CD14-positive monocyte (primary cell): ENCODE measurements around the gene HIPK3. TPM values are rescaled to one million over a fixed set of nuclear protein-coding genes. Genes with fewer than 3 reads are reported as not detected.

Source experiments
- DNase-seq, 3 donors: peaks; one replicate each; pipeline ENCODE4 v3.0.0-alpha.2; 2011 to 2022
- H2AFZ ChIP-seq: 2 replicates; pipeline ENCODE4 v1.6.0; 2012; ENCODE audit warnings: mild to moderate bottlenecking, low read depth, low read length, inconsistent platforms; ENCODE audit not compliant: insufficient read depth, poor library complexity, severe bottlenecking
- H3K27ac ChIP-seq, 2 donors: 1 replicate in 1 of 2; 2 replicates in 1 of 2; pipeline ENCODE4 v1.5.1; 2012 to 2013; ENCODE audit warnings: low read length in 2 of 2, control low read depth in 1 of 2, inconsistent platforms in 1 of 2, low read depth in 1 of 2, mild to moderate bottlenecking in 1 of 2
- H3K27me3 ChIP-seq, 2 donors: one replicate each; pipeline versions ENCODE4 v1.6.0 to v1.6.1; 2011 to 2013; ENCODE audit warnings: low read length in 2 of 2; ENCODE audit not compliant: control insufficient read depth in 2 of 2, insufficient read depth in 2 of 2
- H3K36me3 ChIP-seq, 2 donors: replicated peaks in 1 of 2; 1 replicate in 1 of 2; 2 replicates in 1 of 2; pipeline versions ENCODE4 v1.5.1 to v1.6.1; 2012 to 2013; ENCODE audit warnings: low read length in 2 of 2, control low read depth in 1 of 2, inconsistent platforms in 1 of 2, mild to moderate bottlenecking in 1 of 2; ENCODE audit not compliant: insufficient read depth in 2 of 2, control insufficient read depth in 1 of 2
- H3K4me1 ChIP-seq, 2 donors: 1 replicate in 1 of 2; 2 replicates in 1 of 2; pipeline versions ENCODE4 v1.5.1 to v1.6.1; 2012 to 2013; ENCODE audit warnings: low read length in 2 of 2, control low read depth in 1 of 2, inconsistent platforms in 1 of 2, mild to moderate bottlenecking in 1 of 2, moderate library complexity in 1 of 2; ENCODE audit not compliant: insufficient read depth in 2 of 2, control insufficient read depth in 1 of 2
- H3K4me2 ChIP-seq: replicated peaks from 2 replicates; pipeline ENCODE3; 2012; ENCODE audit warnings: low read length, moderate library complexity, mild to moderate bottlenecking; ENCODE audit not compliant: poor library complexity, severe bottlenecking; ENCODE audit errors: extremely low read depth
- H3K4me3 ChIP-seq, 3 experiments: fragments of 200-600 bp in 1 of 3; sonication (generic) in 1 of 3; replicated peaks in 1 of 3; 1 replicate in 2 of 3; 2 replicates in 1 of 3; pipeline ENCODE4 v1.5.1; 2011 to 2013; ENCODE audit warnings: low read length in 3 of 3, mild to moderate bottlenecking in 3 of 3, control low read depth in 2 of 3, low read depth in 2 of 3, inconsistent platforms in 1 of 3, moderate library complexity in 1 of 3
- H3K79me2 ChIP-seq: 2 replicates; pipeline ENCODE4 v1.6.0; 2012; ENCODE audit warnings: mild to moderate bottlenecking, control low read depth, inconsistent platforms, low read length, moderate library complexity; ENCODE audit not compliant: insufficient read depth
- H3K9ac ChIP-seq: 2 replicates; pipeline ENCODE4 v1.6.0; 2017; ENCODE audit warnings: low read length, mild to moderate bottlenecking; ENCODE audit not compliant: insufficient read depth, poor library complexity, severe bottlenecking
- H3K9me3 ChIP-seq, 2 donors: replicated peaks in 1 of 2; 1 replicate in 1 of 2; 2 replicates in 1 of 2; pipeline versions ENCODE4 v1.5.1 to v1.6.1; 2012 to 2013; ENCODE audit warnings: low read length in 2 of 2, control low read depth in 1 of 2; ENCODE audit not compliant: control insufficient read depth in 1 of 2, insufficient read depth in 1 of 2
- H4K20me1 ChIP-seq: 2 replicates; pipeline ENCODE4 v1.6.0; 2012; ENCODE audit warnings: mild to moderate bottlenecking, low read length, control low read depth, moderate library complexity; ENCODE audit not compliant: insufficient read depth
- H3K27ac Mint-ChIP-seq, 7 donors: one replicate each; pipeline ENCODE4 v1.8.0; 2020; ENCODE audit warnings: mild to moderate bottlenecking in 7 of 7, mixed read lengths in 7 of 7, moderate library complexity in 6 of 7, inconsistent platforms in 2 of 7
- H3K27me3 Mint-ChIP-seq, 3 donors: one replicate each; pipeline ENCODE4 v1.8.0; 2021 to 2022; ENCODE audit warnings: low read depth in 3 of 3, mild to moderate bottlenecking in 3 of 3, mixed read lengths in 3 of 3, moderate library complexity in 3 of 3, inconsistent platforms in 1 of 3
- H3K36me3 Mint-ChIP-seq, 2 donors: one replicate each; pipeline ENCODE4 v1.8.0; 2020; ENCODE audit warnings: mixed read lengths in 2 of 2, inconsistent platforms in 1 of 2, mild to moderate bottlenecking in 1 of 2
- H3K4me1 Mint-ChIP-seq: one replicate; pipeline ENCODE4 v1.8.0; 2020; ENCODE audit warnings: mild to moderate bottlenecking, mixed read lengths
- H3K4me3 Mint-ChIP-seq, 2 donors: one replicate each; pipeline ENCODE4 v1.8.0; 2020; ENCODE audit warnings: mild to moderate bottlenecking in 2 of 2, mixed read lengths in 2 of 2, moderate library complexity in 1 of 2
- H3K9me3 Mint-ChIP-seq, 7 donors: one replicate each; pipeline ENCODE4 v1.8.0; 2020 to 2022; ENCODE audit warnings: mixed read lengths in 7 of 7, mild to moderate bottlenecking in 6 of 7, moderate library complexity in 6 of 7, inconsistent platforms in 2 of 7
- CTCF ChIP-seq: fragments of 200-600 bp; IDR thresholded peaks from one replicate; pipeline ENCODE4 v1.8.0; 2022; ENCODE audit warnings: antibody characterized with exemption, mild to moderate bottlenecking
- WGBS: methylation state at CpG from one replicate; pipeline ENCODE4 v1.1.5; 2013; ENCODE audit warnings: missing lambda C conversion rate; ENCODE audit not compliant: insufficient coverage; 5-methylcytosine and 5-hydroxymethylcytosine counted together
- intact Hi-C, 2 donors: fragments of 100-400 bp; cut with micrococcal nuclease; formaldehyde crosslinking; loops; one replicate each; pipeline versions ENCODE4 v1.15.0 to v1.15.1; 2023
- polyA plus RNA-seq, 3 donors: library from polyadenylated mRNA; depleted of rRNA in 1 of 3; unstranded in 2 of 3; stranded (reverse) in 1 of 3; fragments of 300-500 nt in 2 of 3; fragments of >200 nt in 1 of 3; fragmentation: Illumina TruSeq in 2 of 3; gene quantifications; 1 replicate in 2 of 3; 2 replicates in 1 of 3; pipeline ENCODE4 v1.2.3, GENCODE V29; 2012 to 2021

HIPK3 gene
- polyA plus RNA-seq, 3 donors, result 62.0 to 68.6 (median 63.5) TPM

GRCh38 chr11:33310720-33311500 is 53.7 kb downstream of the HIPK3 start:
- Histone ChIP-seq H2AFZ (no peak overlapping the region), H4K20me1 (peaks cover 100% of the 10 kb centered on the region), H3K27me3 (no peaks in the 10 kb centered on the region), H3K79me2 (peaks cover 100% of the 10 kb centered on the region), H3K9ac (no peak overlapping the region), H3K4me2 (no peak overlapping the region), H3K9me3 (no peaks in the 10 kb centered on the region), H3K4me1 (peaks cover 0 to 9% of the 10 kb centered on the region in 2 donors), H3K27ac (peak overlapping the region in 1 of 2 donors; percentile 17), H3K36me3 (peaks cover 0 to 33% of the 10 kb centered on the region in 2 donors), H3K4me3 (no peak overlapping the region)
- DNase-seq, result no peak
- 100% methylated on average over 4 of the region's 9 CpGs for WGBS
- Mint-ChIP-seq H3K27ac (peak overlapping the region in 6 of 7 donors; percentile 12 to 80 (median 49)), H3K27me3 (no peaks in the 10 kb centered on the region), H3K36me3 (peaks cover 12 to 32% of the 10 kb centered on the region in 2 donors), H3K4me1 (peaks cover 17% of the 10 kb centered on the region), H3K9me3 (no peaks in the 10 kb centered on the region), H3K4me3 (no peak overlapping the region)
- intact Hi-C loops, result no loop called here
- TF ChIP-seq CTCF, result no peak

GRCh38 chr11:33311680-33312079 is 54.5 kb downstream of the HIPK3 start:
- no peaks in the 10 kb centered on the region for H3K9me3 ChIP-seq

More at GRCh38 chr11:33311680-33312079, 54.5 kb downstream of the HIPK3 start:
- no peak for TF ChIP-seq CTCF
- intact Hi-C loops, result no loop called here
- Histone ChIP-seq H3K4me2 (no peak overlapping the region), H3K27ac (peak overlapping the region in 1 of 2 donors; percentile 17), H3K4me3 (no peak overlapping the region), H3K27me3 (no peaks in the 10 kb centered on the region), H3K4me1 (peaks cover 0 to 9% of the 10 kb centered on the region in 2 donors), H3K9ac (no peak overlapping the region), H2AFZ (no peak overlapping the region), H3K79me2 (peaks cover 100% of the 10 kb centered on the region), H3K36me3 (peaks cover 0 to 38% of the 10 kb centered on the region in 2 donors), H4K20me1 (peaks cover 100% of the 10 kb centered on the region)
- Mint-ChIP-seq H3K9me3 (no peaks in the 10 kb centered on the region), H3K27me3 (no peaks in the 10 kb centered on the region), H3K4me1 (peaks cover 17% of the 10 kb centered on the region), H3K27ac (peak overlapping the region in 4 of 7 donors; percentile 13 to 76 (median 52)), H3K36me3 (peaks cover 15 to 38% of the 10 kb centered on the region in 2 donors), H3K4me3 (no peak overlapping the region)
- DNase-seq, result no peak
- no CpG with 5 or more reads among the region's 3 CpGs for WGBS
